Measurements from ENCODE around the gene GSTM4. TPM values are rescaled to one million over a fixed set of nuclear protein-coding genes. Genes with fewer than 3 reads are reported as not detected.
"Not testable (repeated sequence)": the region's sequence is repeated elsewhere in the genome, so short reads cannot be mapped to it uniquely, and the experiment has no call there.

The GSTM4 gene
- polyA plus RNA-seq, 4 donors, result 56.8 to 69.7 (median 63.0) TPM

DNA sequence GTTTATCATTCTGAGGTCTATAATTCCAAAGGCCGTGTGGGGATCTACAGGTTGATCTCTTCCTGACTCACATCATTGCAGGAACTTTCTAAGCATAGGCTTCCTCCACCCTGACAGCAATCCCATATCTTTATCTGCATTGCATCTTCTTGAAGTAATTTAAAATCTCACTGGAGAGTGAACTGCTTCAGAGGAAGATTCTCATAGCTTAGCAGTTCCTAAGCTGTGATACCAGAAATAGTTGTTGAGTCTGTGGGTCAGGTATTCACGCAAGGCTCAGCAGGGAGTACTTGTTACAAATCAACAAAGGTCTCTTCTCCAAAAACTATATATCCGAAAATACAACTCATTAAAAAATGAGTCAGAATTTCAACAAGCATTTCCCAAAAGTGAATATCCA lies 39.2 kb downstream of the GSTM4 start:
- DNase-seq (ENCODE audit: low read depth in 4 of 4, low spot score in 3 of 4), result not testable (repeated sequence)

DNA sequence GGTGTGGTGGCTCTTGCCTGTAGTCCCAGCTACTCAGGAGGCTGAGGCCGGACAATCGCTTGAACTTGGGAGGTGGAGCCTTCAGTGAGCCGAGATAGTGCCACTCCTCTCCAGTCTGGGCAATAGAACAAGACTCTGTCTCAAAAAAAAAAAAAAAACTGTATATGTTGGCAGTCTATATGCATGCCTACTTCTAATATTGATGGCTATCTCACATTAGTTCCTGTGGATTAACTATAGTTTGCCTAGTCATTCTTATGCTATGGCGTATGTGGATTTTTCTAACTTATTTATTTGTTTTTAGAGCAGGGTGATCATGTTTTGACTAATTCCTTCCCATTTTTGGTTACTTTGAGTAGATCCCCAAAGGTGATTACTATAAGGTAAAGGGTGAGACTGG lies 41.2 kb downstream of the GSTM4 start:
- DNase-seq (ENCODE audit: low read depth in 4 of 4, low spot score in 3 of 4), result no peak

DNA sequence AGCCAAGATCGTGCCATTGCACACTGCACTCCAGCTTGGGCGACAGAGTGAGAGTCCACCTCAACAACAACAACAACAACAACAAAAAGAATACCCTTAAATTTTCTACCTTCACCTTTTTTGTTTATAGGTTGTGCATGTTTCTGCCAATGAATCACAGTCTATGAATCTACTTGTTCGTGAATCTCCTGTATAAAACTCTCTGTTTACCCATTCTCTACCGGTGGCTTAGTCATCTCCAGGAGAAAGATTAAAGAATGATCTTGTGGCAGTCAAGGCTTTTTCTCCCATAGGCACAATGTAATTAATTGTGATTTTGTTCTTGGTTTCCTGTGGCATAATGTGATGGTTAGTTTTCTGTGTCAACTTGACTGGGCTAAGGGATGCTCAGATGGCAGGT lies 42.0 kb downstream of the GSTM4 start:
- DNase-seq (ENCODE audit: low read depth in 4 of 4, low spot score in 3 of 4), result not testable (repeated sequence)

DNA sequence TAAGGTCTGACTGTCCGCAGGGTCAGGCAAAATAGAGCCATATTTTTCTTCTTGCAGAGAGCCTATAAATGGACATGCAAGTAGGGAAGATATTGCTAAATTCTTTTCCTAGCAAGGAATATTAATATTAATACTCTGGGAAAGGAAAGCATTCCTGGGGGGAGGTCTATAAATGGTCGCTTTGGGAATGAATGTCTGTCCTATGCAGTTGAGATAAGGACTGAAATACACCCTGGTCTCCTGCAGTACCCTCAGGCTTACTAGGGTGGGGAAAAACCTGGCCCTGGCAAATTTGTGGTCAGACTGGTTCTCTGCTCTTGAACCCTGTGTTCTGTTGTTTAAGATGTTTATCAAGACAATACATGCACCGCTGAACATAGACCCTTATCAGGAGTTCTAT lies 47.0 kb downstream of the GSTM4 start:
- DNase-seq (ENCODE audit: low read depth in 4 of 4, low spot score in 3 of 4), result not testable (repeated sequence)

DNA sequence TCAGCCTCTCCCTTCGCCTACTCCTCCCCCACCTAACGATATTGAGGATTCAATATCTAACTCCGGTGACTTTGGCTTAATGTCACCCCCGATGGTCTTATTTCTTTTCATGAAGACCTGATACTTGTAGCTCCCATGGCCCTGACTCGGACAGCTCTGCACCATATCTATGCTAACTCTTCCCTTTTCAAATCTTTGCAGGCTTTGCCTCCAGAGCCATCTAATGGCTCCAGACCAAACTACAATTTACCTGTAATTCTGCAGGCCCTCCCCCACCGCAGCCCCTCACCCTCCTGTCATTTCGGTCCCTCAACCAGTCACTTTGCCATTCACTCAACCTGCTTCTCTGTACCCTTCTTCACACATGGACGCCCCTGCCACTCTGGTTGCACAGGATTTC lies 48.3 kb downstream of the GSTM4 start:
- no peak for DNase-seq (ENCODE audit: low read depth in 4 of 4, low spot score in 3 of 4)

DNA sequence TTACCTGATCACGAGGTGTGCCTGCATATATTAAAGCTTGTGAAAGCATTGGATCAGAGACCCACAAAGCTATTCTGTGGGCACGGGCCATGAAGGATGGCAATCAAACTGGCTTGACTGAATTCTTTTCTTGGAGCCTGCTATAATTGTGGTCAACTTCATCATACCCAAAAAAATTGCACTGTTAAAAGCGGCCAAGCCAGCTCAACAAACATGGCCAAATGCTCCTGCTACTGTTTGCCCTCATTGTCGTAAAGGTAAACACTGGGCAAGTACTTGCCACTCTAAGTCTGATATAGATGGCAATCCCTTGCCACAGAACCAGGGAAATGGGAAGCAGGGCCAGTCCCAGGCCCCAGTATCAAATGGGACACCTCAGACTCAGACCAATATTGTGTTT lies 49.5 kb downstream of the GSTM4 start:
- DNase-seq (ENCODE audit: low read depth in 4 of 4, low spot score in 3 of 4), result no peak

DNA sequence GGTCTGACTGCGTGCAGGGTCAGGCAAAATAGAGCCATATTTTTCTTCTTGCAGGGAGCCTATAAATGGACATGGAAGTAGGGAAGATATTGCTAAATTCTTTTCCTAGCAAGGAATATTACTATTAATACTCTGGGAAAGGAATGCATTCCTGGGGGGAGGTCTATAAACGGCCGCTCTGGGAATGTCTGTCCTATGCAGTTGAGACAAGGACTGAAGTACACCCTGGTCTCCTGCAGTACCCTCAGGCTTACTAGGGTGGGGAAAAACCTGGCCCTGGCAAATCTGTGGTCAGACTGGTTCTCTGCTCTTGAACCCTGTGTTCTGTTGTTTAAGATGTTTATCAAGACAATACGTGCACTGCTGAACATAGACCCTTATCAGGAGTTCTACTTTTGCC lies 53.0 kb downstream of the GSTM4 start:
- DNase-seq (ENCODE audit: low read depth in 4 of 4, low spot score in 3 of 4), result not testable (repeated sequence)

DNA sequence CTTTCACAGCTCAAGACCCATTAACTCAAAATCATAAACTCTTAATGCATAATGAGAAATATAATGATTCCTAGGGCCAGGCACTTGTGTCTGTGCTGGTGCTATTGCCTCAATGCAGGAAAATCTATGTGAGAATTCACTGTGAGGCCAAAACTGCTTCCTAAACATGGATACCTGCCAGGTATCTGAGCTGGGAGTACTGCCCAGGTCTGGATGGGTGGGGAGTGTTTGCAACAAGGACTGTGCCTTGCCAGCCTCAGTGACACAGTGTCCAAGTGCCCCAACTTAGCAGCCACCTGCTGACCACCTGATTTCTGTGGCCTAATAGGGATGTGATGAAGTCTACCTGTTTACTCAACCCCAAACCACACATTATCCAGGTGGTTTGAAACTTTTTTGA lies 53.9 kb downstream of the GSTM4 start:
- not testable (repeated sequence) for DNase-seq (ENCODE audit: low read depth in 4 of 4, low spot score in 3 of 4)

Other genes starting within 250 kb of the GSTM4 start
- gene PSMA5, start 229.7 kb upstream of the GSTM4 start, polyA plus RNA-seq (ENCODE audit: insufficient read length in 4 of 4), result 100 to 1,000 TPM in 3 of 4 donors, 10 to 100 TPM in 1; 98.8 to 111 (median 106) TPM
- gene SYPL2, start 189.6 kb upstream of the GSTM4 start, polyA plus RNA-seq (ENCODE audit: insufficient read length in 4 of 4), result 10 to 100 TPM in 2 of 4 donors, 1 to 10 TPM in 2; 6.5 to 12.5 (median 10.3) TPM
- 10 to 100 TPM in 2 of 4 donors, 1 to 10 TPM in 2; 9.0 to 10.2 (median 9.8) TPM for gene ATXN7L2, start 172.2 kb upstream of the GSTM4 start, polyA plus RNA-seq (ENCODE audit: insufficient read length in 4 of 4)
- gene CYB561D1, start 162.0 kb upstream of the GSTM4 start, polyA plus RNA-seq (ENCODE audit: insufficient read length in 4 of 4), result 1 to 10 TPM; 8.1 to 9.3 (median 9.2) TPM
- 1 to 10 TPM; 8.0 to 9.1 (median 9.0) TPM for gene AMIGO1, start 146.4 kb upstream of the GSTM4 start, polyA plus RNA-seq (ENCODE audit: insufficient read length in 4 of 4)
- gene GPR61, start 116.2 kb upstream of the GSTM4 start, polyA plus RNA-seq (ENCODE audit: insufficient read length in 4 of 4), result under 1 TPM; 0.49 to 0.91 (median 0.90) TPM
- gene GNAI3, start 107.5 kb upstream of the GSTM4 start, polyA plus RNA-seq (ENCODE audit: insufficient read length in 4 of 4), result 10 to 100 TPM; 12.2 to 14.2 (median 13.7) TPM
- gene GNAT2, start 36.5 kb upstream of the GSTM4 start, polyA plus RNA-seq (ENCODE audit: insufficient read length in 4 of 4), result under 1 TPM in 1 of 4 donors, not detected in 3; 0.06 TPM
- gene AMPD2, start 36.3 kb upstream of the GSTM4 start, polyA plus RNA-seq (ENCODE audit: insufficient read length in 4 of 4), result 10 to 100 TPM; 46.1 to 49.2 (median 48.4) TPM
- 100 to 1,000 TPM; 171 to 257 (median 213) TPM for gene GSTM2, start 12.0 kb downstream of the GSTM4 start, polyA plus RNA-seq (ENCODE audit: insufficient read length in 4 of 4)
- 100 to 1,000 TPM in 1 of 4 donors, 1 to 10 TPM in 3; 2.4 to 121 (median 3.1) TPM for gene GSTM1, start 31.7 kb downstream of the GSTM4 start, polyA plus RNA-seq (ENCODE audit: insufficient read length in 4 of 4)
- 10 to 100 TPM; 28.7 to 55.4 (median 41.5) TPM for gene GSTM5, start 56.2 kb downstream of the GSTM4 start, polyA plus RNA-seq (ENCODE audit: insufficient read length in 4 of 4)
- gene GSTM3, start 84.9 kb downstream of the GSTM4 start, polyA plus RNA-seq (ENCODE audit: insufficient read length in 4 of 4), result 100 to 1,000 TPM; 225 to 281 (median 244) TPM
- gene EPS8L3, start 107.8 kb downstream of the GSTM4 start, polyA plus RNA-seq (ENCODE audit: insufficient read length in 4 of 4), result under 1 TPM; 0.24 to 1.00 (median 0.50) TPM

Measured in right renal pelvis (tissue), 4 donors.